DOHH2 (cell line): ENCODE results near the gene FAM221B.
A peak's percentile ranks its signal among the peaks of the same experiment; 100 is the strongest.

Experiments used
- H3F3A ChIP-seq: fragments of 200-600 bp; sonication (generic), shearing (Covaris generic); 2 replicates; pipeline ENCODE4 v1.6.0; 2016; ENCODE audit warnings: antibody characterized with exemption, mild to moderate bottlenecking; ENCODE audit not compliant: control insufficient read depth, insufficient read depth
- H3K27ac ChIP-seq: fragments of 200-600 bp; sonication (generic); 2 replicates; pipeline ENCODE4 v1.5.1; 2014; ENCODE audit warnings: low read depth, mild to moderate bottlenecking, low read length, moderate library complexity
- H3K27me3 ChIP-seq: fragments of 200-600 bp; sonication (generic); 2 replicates; pipeline ENCODE4 v1.6.1; 2014; ENCODE audit warnings: mild to moderate bottlenecking, low read length, mixed read lengths; ENCODE audit not compliant: control insufficient read depth
- H3K36me3 ChIP-seq: fragments of 200-600 bp; sonication (generic); 2 replicates; pipeline ENCODE4 v1.6.1; 2014; ENCODE audit warnings: mild to moderate bottlenecking, low read length, moderate library complexity, mixed read lengths; ENCODE audit not compliant: control insufficient read depth
- H3K4me1 ChIP-seq: fragments of 200-600 bp; sonication (generic); 2 replicates; pipeline ENCODE4 v1.6.1; 2014; ENCODE audit warnings: mild to moderate bottlenecking, low read length, mixed read lengths; ENCODE audit not compliant: control insufficient read depth
- H3K4me2 ChIP-seq: fragments of 200-600 bp; sonication (generic); 2 replicates; pipeline ENCODE4 v1.6.0; 2014; ENCODE audit warnings: mild to moderate bottlenecking, low read length, moderate library complexity
- H3K4me3 ChIP-seq: fragments of 200-600 bp; sonication (generic); 2 replicates; pipeline ENCODE4 v1.5.1; 2014; ENCODE audit warnings: mild to moderate bottlenecking, low read length, mixed read lengths
- H3K79me2 ChIP-seq: fragments of 200-600 bp; sonication (generic); 2 replicates; pipeline ENCODE4 v1.6.1; 2014; ENCODE audit warnings: mild to moderate bottlenecking, low read length, mixed read lengths; ENCODE audit not compliant: control insufficient read depth
- H3K9me2 ChIP-seq: fragments of 200-600 bp; sonication (generic); replicated peaks from 2 replicates; pipeline ENCODE4 v1.6.1; 2014; ENCODE audit warnings: mild to moderate bottlenecking, low read length, mixed read lengths; ENCODE audit not compliant: control insufficient read depth
- H3K9me3 ChIP-seq: fragments of 200-600 bp; sonication (generic); 2 replicates; pipeline ENCODE4 v1.6.1; 2014; ENCODE audit warnings: antibody characterized with exemption, low read length, mixed read lengths; ENCODE audit not compliant: control insufficient read depth, insufficient read depth
- H4K20me1 ChIP-seq: fragments of 200-600 bp; sonication (generic); 2 replicates; pipeline ENCODE4 v1.6.0; 2014; ENCODE audit warnings: low read depth, mild to moderate bottlenecking, antibody characterized with exemption, low read length, moderate library complexity; ENCODE audit not compliant: control insufficient read depth, insufficient read depth
- CTCF ChIP-seq: fragments of 200-600 bp; sonication (generic); IDR thresholded peaks from one replicate; pipeline ENCODE4 v1.5.1; 2014; ENCODE audit warnings: antibody characterized with exemption, mild to moderate bottlenecking, low read depth, low read length; ENCODE audit not compliant: poor library complexity, severe bottlenecking
- EZH2phosphoT487 ChIP-seq: fragments of 200-600 bp; sonication (generic); IDR thresholded peaks from 2 replicates; pipeline ENCODE4 v1.6.1; 2017; ENCODE audit warnings: borderline replicate concordance, mild to moderate bottlenecking, antibody characterized with exemption, low read length, moderate library complexity, mixed read lengths

Gene FAM221B

GRCh38 chr9:35828716-35829083 lies at the start of gene FAM221B:
Gene FAM221B, minus strand, starts transcription at chr9:35828732. Its CDS starts 2,571 bp downstream, at chr9:35826161.
- H4K20me1 ChIP-seq = no peaks in the 10 kb centered on the region
- peaks cover 9% of the 10 kb centered on the region; the same call in 1 of the 2 replicates for H3K27me3 ChIP-seq
- H3K36me3 ChIP-seq = no peaks in the 10 kb centered on the region
- H3K27ac ChIP-seq = no peak within 1 kb of the TSS
- peak within 1 kb of the TSS; percentile 74 for H3K4me3 ChIP-seq
- no peaks in the 10 kb centered on the region for H3K79me2 ChIP-seq
- peaks cover 26% of the 10 kb centered on the region for H3K4me1 ChIP-seq
- no peaks in the 10 kb centered on the region for H3K9me2 ChIP-seq
- TF ChIP-seq CTCF (no peak), EZH2phosphoT487 (no peak)
- H3F3A ChIP-seq = 0 out of 2 replicates have a peak, but pooled peaks cover 2% of the 10 kb centered on the region
- H3K4me2 ChIP-seq = peak within 1 kb of the TSS; percentile 79
- no peaks in the 10 kb centered on the region for H3K9me3 ChIP-seq

DNA sequence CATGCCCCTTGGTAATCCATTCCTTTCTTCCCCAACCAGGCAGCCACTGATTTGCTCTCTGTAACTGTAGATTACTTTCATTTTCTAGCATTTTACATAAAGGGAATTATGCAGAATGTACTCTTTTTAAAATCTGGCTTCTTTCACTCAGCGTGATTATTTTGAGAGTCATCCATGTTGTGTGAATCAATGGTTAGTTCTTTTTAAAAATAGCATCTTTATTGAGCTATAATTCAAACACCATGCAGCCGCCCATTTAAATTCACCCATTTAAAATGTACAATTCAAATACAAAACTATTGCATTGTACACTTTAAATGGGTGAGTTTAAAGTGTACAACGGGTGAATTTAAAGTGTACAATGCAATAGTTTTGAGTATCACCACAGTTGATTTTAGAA lies 44.0 kb upstream of the FAM221B start:
- H4K20me1 ChIP-seq = no peaks in the 10 kb centered on the region
- H3K27ac ChIP-seq = no peak overlapping the region
- H3K9me3 ChIP-seq = peaks cover 8% of the 10 kb centered on the region; the same call in 1 of the 2 replicates
- no peak for TF ChIP-seq CTCF
- no peaks in the 10 kb centered on the region for H3K79me2 ChIP-seq
- no peak overlapping the region for H3K4me2 ChIP-seq
- no peaks in the 10 kb centered on the region for H3K36me3 ChIP-seq
- H3K9me2 ChIP-seq = no peaks in the 10 kb centered on the region
- no peaks in the 10 kb centered on the region for H3F3A ChIP-seq
- H3K27me3 ChIP-seq = peaks cover 10% of the 10 kb centered on the region
- no peak overlapping the region for H3K4me3 ChIP-seq
- H3K4me1 ChIP-seq = no peaks in the 10 kb centered on the region

GRCh38 chr9:35871545-35871944 lies 43.0 kb upstream of the FAM221B start:
- no peak overlapping the region for H3K27ac ChIP-seq
- no peaks in the 10 kb centered on the region for H4K20me1 ChIP-seq
- H3K4me3 ChIP-seq = no peak overlapping the region
- H3K4me1 ChIP-seq = no peaks in the 10 kb centered on the region
- H3K9me3 ChIP-seq = peaks cover 3% of the 10 kb centered on the region; the same call in 1 of the 2 replicates
- no peaks in the 10 kb centered on the region for H3K36me3 ChIP-seq
- peaks cover 10% of the 10 kb centered on the region for H3K27me3 ChIP-seq
- no peaks in the 10 kb centered on the region for H3F3A ChIP-seq
- no peaks in the 10 kb centered on the region for H3K9me2 ChIP-seq
- TF ChIP-seq EZH2phosphoT487 (no peak), CTCF (no peak)
- H3K79me2 ChIP-seq = no peaks in the 10 kb centered on the region
- no peak overlapping the region for H3K4me2 ChIP-seq

DNA sequence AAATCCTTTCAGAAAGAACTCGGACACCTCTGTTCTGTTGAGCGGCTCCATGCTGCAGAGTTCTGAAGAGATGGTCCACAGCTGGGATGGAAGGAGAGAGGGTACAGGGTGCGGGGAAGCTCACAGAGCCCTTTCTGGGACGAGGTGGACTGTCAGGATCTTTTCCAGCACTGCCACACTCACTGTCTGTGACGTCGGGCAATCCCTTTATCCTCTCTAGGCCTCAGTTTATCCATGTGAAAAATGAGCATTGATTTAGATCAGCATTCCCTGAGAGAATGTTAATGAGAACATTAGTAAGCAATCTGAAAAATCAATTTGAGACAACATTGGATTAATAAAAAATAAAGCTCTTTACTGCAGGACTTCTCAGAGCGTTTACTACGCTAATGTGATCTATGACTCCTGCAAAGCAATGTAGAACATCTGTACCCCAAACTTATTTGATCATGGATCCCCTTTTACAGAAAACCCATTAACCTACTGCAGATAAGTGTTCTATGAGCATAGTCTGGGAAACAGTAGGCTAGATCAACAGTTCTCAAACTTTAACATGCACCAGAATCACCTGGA lies 41.9 kb upstream of the FAM221B start, which contains the start of gene OR13J1:
Gene OR13J1 (minus strand): TSS at position 51 of the 573 bp plus-strand sequence. CDS start 0 bp downstream, at position 51.
- Histone ChIP-seq H3K9me3 (no peaks in the 10 kb centered on the region), H3F3A (no peaks in the 10 kb centered on the region), H4K20me1 (no peaks in the 10 kb centered on the region), H3K36me3 (no peaks in the 10 kb centered on the region), H3K9me2 (no peaks in the 10 kb centered on the region), H3K79me2 (no peaks in the 10 kb centered on the region), H3K27me3 (peaks cover 8% of the 10 kb centered on the region; the same call in 1 of the 2 replicates), H3K4me3 (no peak within 1 kb of the TSS), H3K4me2 (no peak within 1 kb of the TSS), H3K4me1 (no peaks in the 10 kb centered on the region), H3K27ac (no peak within 1 kb of the TSS)
- TF ChIP-seq CTCF (no peak), EZH2phosphoT487 (no peak)
